ENCODE measurements around the gene PLAC8. TPM values are rescaled to one million over a fixed set of nuclear protein-coding genes. Genes with fewer than 3 reads are reported as not detected.
A peak's percentile ranks its signal among the peaks of the same experiment; 100 is the strongest.

The PLAC8 gene
- polyA plus RNA-seq, 1 donor (not counting 4 experiments of a cell fraction or from before 2014, with no cell fraction given), result 1.5 TPM

DNA sequence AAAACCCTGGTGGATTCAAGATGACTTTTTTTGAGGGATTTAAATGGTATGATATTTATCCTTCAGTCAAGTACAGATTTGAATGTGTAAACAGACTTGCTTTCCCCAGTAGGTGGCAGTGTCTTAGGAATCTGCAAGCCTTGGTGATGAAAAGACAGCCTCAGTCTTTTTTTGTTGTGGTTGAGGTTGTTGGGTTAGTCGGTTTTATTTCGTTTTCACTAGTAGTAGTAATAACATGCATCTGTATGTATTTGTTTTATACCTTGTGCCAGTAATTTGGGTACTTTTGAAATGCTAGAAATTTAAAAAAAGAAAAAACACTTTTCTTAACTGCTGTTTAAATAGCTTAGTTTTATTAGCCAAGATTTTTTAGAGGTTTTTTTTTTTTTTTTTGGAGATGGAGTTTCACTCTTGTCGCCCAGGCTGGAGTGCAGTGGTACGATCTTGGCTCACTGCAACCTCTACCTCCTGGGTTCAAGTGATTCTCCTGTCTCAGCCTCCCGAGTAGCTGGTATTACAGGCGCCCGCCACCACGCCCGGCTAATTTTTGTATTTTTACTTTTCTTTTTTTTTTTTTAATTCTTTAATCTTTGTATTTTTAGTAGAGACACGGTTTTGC is 40.3 kb downstream of the PLAC8 start:
- H3K79me2 ChIP-seq (ENCODE audit: control insufficient read depth, insufficient read depth, low read length), result no peaks in the 10 kb centered on the region
- no peak overlapping the region for H3K4me2 ChIP-seq (ENCODE audit: control insufficient read depth, extremely low read depth, insufficient read depth, low read depth, low read length)
- FAIRE-seq (peak; percentile 75), DNase-seq (ENCODE audit: low read depth, low spot score) (peak; percentile 26)
- no peaks in the 10 kb centered on the region for H3K9me3 ChIP-seq (ENCODE audit: control insufficient read depth, low read depth, low read length)
- no peak overlapping the region for H3K9ac ChIP-seq (ENCODE audit: control insufficient read depth, extremely low read depth, insufficient read depth, low read length)
- H3K27ac ChIP-seq (ENCODE audit: control insufficient read depth, insufficient read depth, low read length), result no peak overlapping the region
- TF ChIP-seq CTCF (optimal IDR thresholded peaks at IDR 0.05 in 1 of 3, IDR thresholded peaks at IDR 0.05 in 1 of 3, conservative IDR thresholded peaks at IDR 0.05 in 1 of 3; ENCODE audit: extremely low read depth in 1 of 3, insufficient read depth in 2 of 3, low read length in 3 of 3) (peak; percentile 53 to 67 (median 60)), EZH2 (IDR thresholded peaks at IDR 0.05; ENCODE audit: low read length) (no peak)
- no peaks in the 10 kb centered on the region for H3K27me3 ChIP-seq (ENCODE audit: control insufficient read depth, extremely low read depth, insufficient read depth, low read length)
- dilution Hi-C loops (cut with MboI; ENCODE audit: extremely low pct_ligation_motif_present, low sequenced_read_pairs), result no loop called here
- peaks cover 2 to 12% of the 10 kb centered on the region in 2 experiments for H3K36me3 ChIP-seq (ENCODE audit: control insufficient read depth in 2 of 2, extremely low read depth in 1 of 2, insufficient read depth in 2 of 2, low read length in 2 of 2)
- H3K4me3 ChIP-seq (ENCODE audit: control insufficient read depth in 2 of 3, extremely low read depth in 1 of 3, insufficient read depth in 2 of 3, low read depth in 1 of 3, low read length in 3 of 3), result no peak overlapping the region
- H3K4me1 ChIP-seq (ENCODE audit: control insufficient read depth, extremely low read depth, insufficient read depth, low read length), result peaks cover 11% of the 10 kb centered on the region
- H2AFZ ChIP-seq (ENCODE audit: control insufficient read depth, low read length), result no peak overlapping the region
- H3K9me1 ChIP-seq (ENCODE audit: control insufficient read depth, extremely low read depth, insufficient read depth, low read length), result no peaks in the 10 kb centered on the region
- no peaks in the 10 kb centered on the region for H4K20me1 ChIP-seq (ENCODE audit: control insufficient read depth, extremely low read depth, insufficient read depth, low read length)

GRCh38 chr4:83071116-83071515 is 43.4 kb downstream of the PLAC8 start:
- Histone ChIP-seq H3K9ac (ENCODE audit: control insufficient read depth, extremely low read depth, insufficient read depth, low read length) (no peak overlapping the region), H3K4me2 (ENCODE audit: control insufficient read depth, extremely low read depth, insufficient read depth, low read depth, low read length) (no peak overlapping the region), H3K9me1 (ENCODE audit: control insufficient read depth, extremely low read depth, insufficient read depth, low read length) (no peaks in the 10 kb centered on the region), H3K9me3 (ENCODE audit: control insufficient read depth, low read depth, low read length) (no peaks in the 10 kb centered on the region), H4K20me1 (ENCODE audit: control insufficient read depth, extremely low read depth, insufficient read depth, low read length) (no peaks in the 10 kb centered on the region), H3K27ac (ENCODE audit: control insufficient read depth, insufficient read depth, low read length) (no peak overlapping the region), H3K36me3 (ENCODE audit: control insufficient read depth in 2 of 2, extremely low read depth in 1 of 2, insufficient read depth in 2 of 2, low read length in 2 of 2) (peaks cover 2 to 14% of the 10 kb centered on the region in 2 experiments), H3K4me1 (ENCODE audit: control insufficient read depth, extremely low read depth, insufficient read depth, low read length) (peaks cover 11% of the 10 kb centered on the region), H3K4me3 (ENCODE audit: control insufficient read depth in 2 of 3, extremely low read depth in 1 of 3, insufficient read depth in 2 of 3, low read depth in 1 of 3, low read length in 3 of 3) (no peak overlapping the region), H3K27me3 (ENCODE audit: control insufficient read depth, extremely low read depth, insufficient read depth, low read length) (no peaks in the 10 kb centered on the region), H2AFZ (ENCODE audit: control insufficient read depth, low read length) (no peak overlapping the region), H3K79me2 (ENCODE audit: control insufficient read depth, insufficient read depth, low read length) (no peaks in the 10 kb centered on the region)
- DNase-seq (ENCODE audit: low read depth, low spot score) (no peak), FAIRE-seq (no peak)
- TF ChIP-seq CTCF (optimal IDR thresholded peaks at IDR 0.05 in 1 of 3, IDR thresholded peaks at IDR 0.05 in 1 of 3, conservative IDR thresholded peaks at IDR 0.05 in 1 of 3; ENCODE audit: extremely low read depth in 1 of 3, insufficient read depth in 2 of 3, low read length in 3 of 3), result no peak
- no peak for TF ChIP-seq EZH2 (IDR thresholded peaks at IDR 0.05; ENCODE audit: low read length)
- dilution Hi-C loops (cut with MboI; ENCODE audit: extremely low pct_ligation_motif_present, low sequenced_read_pairs), result no loop called here

All from keratinocyte (primary cell).